Adrenal gland (tissue), 12 donors: ENCODE measurements around the gene MYO5A. TPM values are rescaled to one million over a fixed set of nuclear protein-coding genes. Genes with fewer than 3 reads are reported as not detected.

Source experiments
- DNase-seq, 7 donors: peaks; one replicate each; pipeline ENCODE4 v3.0.0-alpha.2; 2019 to 2020
- H3K27ac ChIP-seq, 5 donors: fragments of 200-600 bp; sonication (generic) in 4 of 5; 1 replicate in 3 of 5; 2 replicates in 2 of 5; pipeline versions ENCODE4 v1.5.1 to v1.8.0; 2016 to 2020; ENCODE audit warnings: mild to moderate bottlenecking in 1 of 5
- H3K27me3 ChIP-seq: fragments of 200-600 bp; 2 replicates; pipeline ENCODE4 v1.8.0; 2021
- H3K36me3 ChIP-seq, 2 donors: fragments of 200-600 bp; replicated peaks in 1 of 2; 1 replicate in 1 of 2; 2 replicates in 1 of 2; pipeline versions ENCODE4 v1.5.1 to v1.8.0; 2018 to 2022
- H3K4me1 ChIP-seq, 2 donors: fragments of 200-600 bp; replicated peaks in 1 of 2; 1 replicate in 1 of 2; 2 replicates in 1 of 2; pipeline versions ENCODE4 v1.5.1 to v1.8.0; 2018 to 2021
- H3K4me3 ChIP-seq, 4 donors: fragments of 200-600 bp; sonication (generic) in 3 of 4; one replicate each; pipeline ENCODE4 v1.5.1; 2016 to 2018
- H3K9me3 ChIP-seq, 3 donors: fragments of 200-600 bp; sonication (generic) in 1 of 3; replicated peaks in 1 of 3; 1 replicate in 2 of 3; 2 replicates in 1 of 3; pipeline versions ENCODE4 v1.5.1 to v1.8.0; 2016 to 2021
- POLR2A ChIP-seq, 2 donors: fragments of 450-650 bp; IDR thresholded peaks; one replicate each; pipeline ENCODE4 v1.6.1; 2017; ENCODE audit warnings: antibody characterized with exemption in 2 of 2, mild to moderate bottlenecking in 2 of 2, moderate library complexity in 1 of 2
- WGBS, 4 donors: extraction: QIAGEN DNeasy Blood & Tissue Kit in 2 of 4; methylation state at CpG; one replicate each; pipeline versions ENCODE4 v1.1.5 to v1.1.7; 2013 to 2017; 5-methylcytosine and 5-hydroxymethylcytosine counted together
- intact Hi-C, 2 donors: fragments of 100-400 bp; cut with DNase I; formaldehyde crosslinking; loops; one replicate each; pipeline versions ENCODE4 v1.14.1 to v1.15.0; 2022 to 2023
- polyA plus RNA-seq, 3 donors: library from polyadenylated mRNA; stranded (reverse); fragments of 200-250 nt in 2 of 3; fragments of 350-450 nt in 1 of 3; fragmentation: Illumina TruSeq in 1 of 3; extraction: RNeasy Lipid Tissue Mini Kit (QIAGEN cat#74804) in 1 of 3; gene quantifications; one replicate each; pipeline ENCODE4 v1.2.3, GENCODE V29; 2013 to 2014
- total RNA-seq, 9 donors: library from RNA; depleted of rRNA in 4 of 9; stranded (reverse); fragments of >200 nt in 4 of 9; fragments of 120-200 nt in 1 of 9; fragmentation: NEBNext Ultra II Directional in 1 of 9; extraction: Animal tissue kit (Norgen Biotek cat#: 25700) in 1 of 9; gene quantifications; one replicate each; pipeline versions ENCODE4 v1.1.0 to v1.2.4, GENCODE V29; 2013 to 2023
- TF ChIP-seq, protein P1 (sequence below), 6 experiments: fragments of 450-650 bp in 4 of 6; fragments of 200-600 bp in 2 of 6; sonication (generic) in 1 of 6; IDR thresholded peaks; 1 replicate in 5 of 6; 2 replicates in 1 of 6; pipeline versions ENCODE4 v1.5.1 to v1.8.0; 2016 to 2021; ENCODE audit warnings: antibody characterized with exemption in 6 of 6, mild to moderate bottlenecking in 2 of 6, moderate library complexity in 1 of 6
- donor health status: healthy with polysubstance abuse.
- donor health status: Bipolar disorder and iron deficiency.
- donor health status: DM: yes; HTN: yes; CAD: no.
- donor health status: DM: no; HTN: no; CAD: no.
- donor health status: DM: no; HTN: no; CAD: no.
- donor health status: DM: yes; HTN: yes; CAD: no.

MYO5A gene
- total and polyA plus RNA-seq, 12 donors: 6.3 to 57.5 (median 39.6) TPM

DNA sequence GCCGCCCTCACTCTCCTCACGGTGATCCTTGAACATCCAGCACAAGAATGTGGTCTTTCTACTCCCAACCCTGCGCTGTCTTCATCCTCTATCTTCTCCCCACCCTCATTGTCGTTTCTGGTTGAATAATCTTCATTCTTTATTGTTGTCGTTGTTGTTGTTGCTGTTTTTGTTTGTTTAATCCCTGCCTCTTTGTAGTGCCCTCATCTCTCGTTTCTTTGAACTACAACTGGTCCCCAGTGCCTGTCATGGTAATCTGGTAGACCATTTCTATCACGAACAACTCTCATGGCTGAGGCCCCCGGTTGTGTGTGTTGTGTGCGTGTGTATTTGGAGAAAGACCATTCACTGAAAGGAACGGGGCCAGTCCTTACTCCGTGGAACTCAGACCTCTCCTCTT is 1.3 kb upstream of the MYO5A start:
- intact Hi-C loops: no loop called here
- Histone ChIP-seq H3K27ac (peak overlapping the region in 1 of 5 donors; percentile 89), H3K27me3 (no peaks in the 10 kb centered on the region), H3K4me1 (peaks cover 7 to 21% of the 10 kb centered on the region in 2 donors), H3K9me3 (no peaks in the 10 kb centered on the region), H3K36me3 (no peaks in the 10 kb centered on the region), H3K4me3 (peak overlapping the region in 1 of 4 donors; percentile 91)
- TF ChIP-seq, protein P1, sequence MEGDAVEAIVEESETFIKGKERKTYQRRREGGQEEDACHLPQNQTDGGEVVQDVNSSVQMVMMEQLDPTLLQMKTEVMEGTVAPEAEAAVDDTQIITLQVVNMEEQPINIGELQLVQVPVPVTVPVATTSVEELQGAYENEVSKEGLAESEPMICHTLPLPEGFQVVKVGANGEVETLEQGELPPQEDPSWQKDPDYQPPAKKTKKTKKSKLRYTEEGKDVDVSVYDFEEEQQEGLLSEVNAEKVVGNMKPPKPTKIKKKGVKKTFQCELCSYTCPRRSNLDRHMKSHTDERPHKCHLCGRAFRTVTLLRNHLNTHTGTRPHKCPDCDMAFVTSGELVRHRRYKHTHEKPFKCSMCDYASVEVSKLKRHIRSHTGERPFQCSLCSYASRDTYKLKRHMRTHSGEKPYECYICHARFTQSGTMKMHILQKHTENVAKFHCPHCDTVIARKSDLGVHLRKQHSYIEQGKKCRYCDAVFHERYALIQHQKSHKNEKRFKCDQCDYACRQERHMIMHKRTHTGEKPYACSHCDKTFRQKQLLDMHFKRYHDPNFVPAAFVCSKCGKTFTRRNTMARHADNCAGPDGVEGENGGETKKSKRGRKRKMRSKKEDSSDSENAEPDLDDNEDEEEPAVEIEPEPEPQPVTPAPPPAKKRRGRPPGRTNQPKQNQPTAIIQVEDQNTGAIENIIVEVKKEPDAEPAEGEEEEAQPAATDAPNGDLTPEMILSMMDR (IDR thresholded peaks at IDR 0.05): no peak
- TF ChIP-seq POLR2A (IDR thresholded peaks at IDR 0.05): no peak
- 43 to 48% (median 46%) methylated on average over 11 of the region's 11 CpGs for WGBS, 4 donors
- no peak for DNase-seq

DNA sequence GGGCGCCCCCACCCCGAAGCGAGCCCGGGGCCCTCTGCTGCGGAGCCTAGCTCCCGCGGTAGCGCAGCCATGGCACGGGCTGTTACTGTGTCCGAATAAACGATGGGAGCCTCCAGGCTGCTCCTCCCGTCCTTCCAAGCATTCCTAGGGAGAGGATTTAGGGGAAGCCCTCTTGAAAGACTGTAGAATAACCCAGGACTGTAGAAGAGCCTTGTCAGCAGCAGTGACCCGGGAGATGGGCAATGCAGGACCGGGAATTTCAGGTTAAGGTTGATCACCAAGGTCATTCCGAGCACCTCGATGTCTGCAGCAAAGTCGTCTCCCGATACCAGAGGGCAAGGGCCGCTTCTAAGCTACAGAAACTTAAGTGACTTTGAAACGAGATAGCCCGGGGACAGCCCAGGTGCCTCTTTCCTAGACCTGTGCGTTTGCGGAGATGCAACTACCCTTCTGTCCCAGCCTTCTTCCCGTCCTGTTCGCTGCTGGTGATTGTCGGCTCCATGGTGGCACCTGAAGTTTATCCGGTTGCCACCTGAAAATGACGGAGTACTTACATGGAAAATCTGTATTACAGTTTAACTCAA is 753 bp upstream of the MYO5A start:
- peak in 3 of 7 donors; percentile 20 to 55 (median 36) for DNase-seq
- Histone ChIP-seq H3K9me3 (no peaks in the 10 kb centered on the region), H3K4me1 (peaks cover 7 to 21% of the 10 kb centered on the region in 2 donors), H3K27me3 (no peaks in the 10 kb centered on the region), H3K27ac (peak overlapping the region in 4 of 5 donors; percentile 42 to 89 (median 66)), H3K4me3 (peak overlapping the region; percentile 3 to 91 (median 46)), H3K36me3 (no peaks in the 10 kb centered on the region)
- 2 to 14% (median 8%) methylated on average over 13 to 28 of the region's 28 CpGs for WGBS, 4 donors
- intact Hi-C loops: no loop called here
- TF ChIP-seq, protein P1 (IDR thresholded peaks at IDR 0.05): no peak

DNA sequence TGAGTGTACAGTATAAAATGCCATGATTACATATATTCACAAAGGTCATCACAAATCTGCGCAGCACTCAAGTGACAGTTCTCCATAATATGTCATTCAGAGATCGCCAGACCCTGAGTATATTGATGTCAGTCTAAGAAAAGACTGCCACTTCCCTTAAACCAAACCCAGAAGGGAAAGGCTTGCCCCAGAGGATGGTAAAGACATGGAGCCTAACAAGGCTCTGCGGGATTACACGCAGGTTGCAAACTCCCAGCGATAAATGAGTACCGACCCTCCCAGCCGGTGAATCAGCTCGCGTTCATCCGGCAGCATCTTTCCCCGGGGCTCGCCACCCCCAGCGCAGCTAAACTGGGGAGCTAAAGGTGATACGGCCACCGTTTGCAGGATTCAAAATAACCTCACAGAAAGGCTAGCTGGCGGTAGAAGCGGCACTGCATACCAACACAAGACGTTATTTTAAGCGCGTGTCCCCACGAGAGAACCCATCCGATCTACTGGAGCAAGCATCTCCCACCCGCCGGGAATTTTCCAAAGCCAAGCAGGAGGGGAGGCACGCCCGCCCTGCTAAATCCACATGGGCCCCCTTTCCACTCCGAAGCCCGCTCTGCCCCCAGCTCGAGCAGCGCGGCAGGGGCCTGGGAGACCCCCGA is 643 bp downstream of the MYO5A start:
- no peaks in the 10 kb centered on the region for H3K36me3 ChIP-seq
- intact Hi-C loops: no loop called here
- H3K4me1 ChIP-seq: peaks cover 7 to 21% of the 10 kb centered on the region in 2 donors
- TF ChIP-seq, protein P1 (IDR thresholded peaks at IDR 0.05): no peak
- no peak for TF ChIP-seq POLR2A (IDR thresholded peaks at IDR 0.05)
- peak overlapping the region in 4 of 5 donors; percentile 1 to 89 (median 62) for H3K27ac ChIP-seq
- peak overlapping the region; percentile 31 to 91 (median 74) for H3K4me3 ChIP-seq
- peak in 6 of 7 donors; percentile 22 to 58 (median 34) for DNase-seq
- no peaks in the 10 kb centered on the region for H3K27me3 ChIP-seq
- no peaks in the 10 kb centered on the region for H3K9me3 ChIP-seq
- WGBS, 4 donors: 5 to 9% (median 6%) methylated on average over 25 to 32 of the region's 32 CpGs

DNA sequence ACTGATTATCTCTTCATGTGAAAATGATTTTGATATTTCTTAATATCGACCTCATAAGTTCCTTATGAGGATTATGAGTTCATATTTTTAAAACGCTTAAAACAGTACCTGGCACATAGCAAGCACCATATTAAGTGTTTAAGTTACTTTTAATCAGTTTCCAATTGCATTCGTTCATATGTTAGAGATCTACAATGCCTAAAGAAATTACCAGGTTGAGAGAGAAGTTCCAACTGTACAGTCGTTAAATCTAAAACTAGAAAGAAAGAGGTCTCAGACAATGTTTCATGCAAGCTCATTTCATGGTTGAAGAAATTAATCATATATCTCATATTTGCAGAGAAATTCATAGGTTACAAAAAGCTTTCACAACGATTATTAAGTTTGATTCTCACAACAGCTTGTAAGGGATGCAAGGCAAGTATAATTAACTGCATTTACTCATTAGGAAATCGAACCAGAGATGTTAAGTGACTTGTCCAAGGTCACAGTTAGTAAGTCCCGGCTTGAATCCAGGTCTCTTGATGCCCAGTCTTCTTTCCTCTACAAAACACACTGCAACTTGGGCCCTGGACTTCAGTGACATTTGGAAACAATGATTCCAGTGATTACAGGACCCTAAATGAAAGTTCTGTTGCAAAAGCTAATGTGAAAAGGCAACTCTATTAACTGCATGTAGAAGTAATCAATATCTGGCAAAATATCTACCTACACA is 1.3 kb downstream of the MYO5A start:
- Histone ChIP-seq H3K4me3 (peak overlapping the region in 1 of 4 donors; percentile 91), H3K27me3 (no peaks in the 10 kb centered on the region), H3K9me3 (no peaks in the 10 kb centered on the region), H3K36me3 (no peaks in the 10 kb centered on the region), H3K27ac (peak overlapping the region in 2 of 5 donors; percentile 64 to 89), H3K4me1 (peaks cover 7 to 21% of the 10 kb centered on the region in 2 donors)
- WGBS, 4 donors: 72 to 79% (median 76%) methylated on average over 7 of the region's 7 CpGs
- TF ChIP-seq, protein P1 (IDR thresholded peaks at IDR 0.05): no peak
- TF ChIP-seq POLR2A (IDR thresholded peaks at IDR 0.05): no peak
- no peak for DNase-seq
- intact Hi-C loops: no loop called here
